Fibroblast of lung (primary cell): Measurements from ENCODE around the gene PCP4.

Source experiments
- EZH2 ChIP-seq: IDR thresholded peaks from 2 replicates; pipeline ENCODE4 v1.5.1; 2012; ENCODE audit warnings: low read length, control low read depth, mild to moderate bottlenecking; ENCODE audit errors: missing control alignments
- TF ChIP-seq, protein P1 (sequence below), 2 donors: IDR thresholded peaks in 1 of 2; conservative IDR thresholded peaks in 1 of 2; 1 replicate in 1 of 2; 2 replicates in 1 of 2; pipeline ENCODE4 v1.5.1; 2011 to 2012; ENCODE audit warnings: low read length in 2 of 2, control low read depth in 1 of 2, inconsistent platforms in 1 of 2, low read depth in 1 of 2, mild to moderate bottlenecking in 1 of 2

DNA sequence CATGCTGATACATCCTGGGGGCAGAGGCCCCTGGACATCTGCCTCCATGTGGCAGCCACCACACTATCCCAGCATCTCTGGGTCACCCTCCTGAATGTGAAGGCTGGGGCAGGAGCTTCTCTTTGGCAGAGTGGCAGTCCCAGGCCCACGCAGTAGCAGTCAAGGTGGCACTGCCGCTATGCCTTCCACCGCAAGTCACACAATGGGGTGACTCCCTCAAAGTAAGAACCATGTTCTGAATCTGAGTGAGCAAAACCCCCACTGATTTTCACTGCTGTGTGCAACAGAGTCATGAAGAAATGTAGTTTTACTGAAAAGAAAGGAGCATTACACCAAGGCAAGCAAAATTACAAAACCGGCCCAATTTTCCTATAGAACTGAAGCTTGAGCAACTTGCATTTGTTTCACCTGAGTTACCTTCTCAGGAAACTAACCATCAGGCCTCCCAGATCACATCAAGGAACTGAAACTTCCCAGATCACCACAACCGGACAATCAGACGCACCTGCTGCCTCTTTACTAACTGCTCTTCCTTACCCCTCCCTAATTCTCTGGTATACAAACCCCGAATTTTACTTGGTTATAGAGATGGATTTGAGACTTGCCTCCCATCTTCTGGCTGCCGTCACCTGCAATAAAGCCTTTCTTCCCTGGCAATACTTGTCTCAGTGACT lies 102.6 kb downstream of the PCP4 start:
- TF ChIP-seq, protein P1, sequence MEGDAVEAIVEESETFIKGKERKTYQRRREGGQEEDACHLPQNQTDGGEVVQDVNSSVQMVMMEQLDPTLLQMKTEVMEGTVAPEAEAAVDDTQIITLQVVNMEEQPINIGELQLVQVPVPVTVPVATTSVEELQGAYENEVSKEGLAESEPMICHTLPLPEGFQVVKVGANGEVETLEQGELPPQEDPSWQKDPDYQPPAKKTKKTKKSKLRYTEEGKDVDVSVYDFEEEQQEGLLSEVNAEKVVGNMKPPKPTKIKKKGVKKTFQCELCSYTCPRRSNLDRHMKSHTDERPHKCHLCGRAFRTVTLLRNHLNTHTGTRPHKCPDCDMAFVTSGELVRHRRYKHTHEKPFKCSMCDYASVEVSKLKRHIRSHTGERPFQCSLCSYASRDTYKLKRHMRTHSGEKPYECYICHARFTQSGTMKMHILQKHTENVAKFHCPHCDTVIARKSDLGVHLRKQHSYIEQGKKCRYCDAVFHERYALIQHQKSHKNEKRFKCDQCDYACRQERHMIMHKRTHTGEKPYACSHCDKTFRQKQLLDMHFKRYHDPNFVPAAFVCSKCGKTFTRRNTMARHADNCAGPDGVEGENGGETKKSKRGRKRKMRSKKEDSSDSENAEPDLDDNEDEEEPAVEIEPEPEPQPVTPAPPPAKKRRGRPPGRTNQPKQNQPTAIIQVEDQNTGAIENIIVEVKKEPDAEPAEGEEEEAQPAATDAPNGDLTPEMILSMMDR (conservative IDR thresholded peaks at IDR 0.05 in 1 of 2, IDR thresholded peaks at IDR 0.05 in 1 of 2; ENCODE audit: low read depth in 1 of 2, low read length in 2 of 2): no peak
- TF ChIP-seq EZH2: no peak
